GM13977 (cell line): ENCODE results near the gene RFX2.

Source experiments
- DNase-seq: peaks from one replicate; pipeline ENCODE4 v3.0.0; 2012; ENCODE audit warnings: low spot score
- in situ Hi-C: fragments of 300-500 bp; cut with MboI; formaldehyde crosslinking; loops from one replicate; pipeline ENCODE4 v1.12.0; 2022; ENCODE audit warnings: low sequenced_read_pairs, low pct_unique_long_range_greater_than_20kb, mixed read lengths, inconsistent platforms; ENCODE audit not compliant: unreplicated experiment
- TF ChIP-seq, protein P1 (sequence below): IDR thresholded peaks from 2 replicates; pipeline ENCODE4 v1.5.1; 2012; ENCODE audit warnings: mild to moderate bottlenecking, control low read depth; ENCODE audit not compliant: insufficient read depth; ENCODE audit errors: extremely low read depth, missing control alignments

Gene RFX2

DNA sequence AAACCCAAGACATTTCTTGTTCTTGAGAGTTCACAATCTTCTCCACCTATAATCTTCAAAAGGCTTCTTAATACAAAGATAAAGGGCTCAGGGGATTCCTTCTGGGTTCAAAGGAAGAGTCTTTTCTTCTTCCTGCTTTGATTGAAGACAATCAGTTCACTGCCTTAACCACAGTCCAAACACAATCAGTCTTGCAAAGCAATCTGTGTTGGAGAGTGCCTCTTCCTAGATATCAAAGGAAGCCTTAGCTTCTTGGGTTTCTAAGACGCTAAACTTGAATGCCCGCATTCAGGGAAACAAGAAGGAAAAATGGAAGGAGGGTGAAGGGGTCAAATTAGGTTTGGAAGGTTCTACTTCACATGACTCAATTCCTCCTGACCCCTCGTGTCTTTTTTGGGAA is 159.6 kb downstream of the RFX2 start:
- in situ Hi-C loops = no loop called here
- TF ChIP-seq, protein P1, sequence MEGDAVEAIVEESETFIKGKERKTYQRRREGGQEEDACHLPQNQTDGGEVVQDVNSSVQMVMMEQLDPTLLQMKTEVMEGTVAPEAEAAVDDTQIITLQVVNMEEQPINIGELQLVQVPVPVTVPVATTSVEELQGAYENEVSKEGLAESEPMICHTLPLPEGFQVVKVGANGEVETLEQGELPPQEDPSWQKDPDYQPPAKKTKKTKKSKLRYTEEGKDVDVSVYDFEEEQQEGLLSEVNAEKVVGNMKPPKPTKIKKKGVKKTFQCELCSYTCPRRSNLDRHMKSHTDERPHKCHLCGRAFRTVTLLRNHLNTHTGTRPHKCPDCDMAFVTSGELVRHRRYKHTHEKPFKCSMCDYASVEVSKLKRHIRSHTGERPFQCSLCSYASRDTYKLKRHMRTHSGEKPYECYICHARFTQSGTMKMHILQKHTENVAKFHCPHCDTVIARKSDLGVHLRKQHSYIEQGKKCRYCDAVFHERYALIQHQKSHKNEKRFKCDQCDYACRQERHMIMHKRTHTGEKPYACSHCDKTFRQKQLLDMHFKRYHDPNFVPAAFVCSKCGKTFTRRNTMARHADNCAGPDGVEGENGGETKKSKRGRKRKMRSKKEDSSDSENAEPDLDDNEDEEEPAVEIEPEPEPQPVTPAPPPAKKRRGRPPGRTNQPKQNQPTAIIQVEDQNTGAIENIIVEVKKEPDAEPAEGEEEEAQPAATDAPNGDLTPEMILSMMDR = no peak
- no peak for DNase-seq

DNA sequence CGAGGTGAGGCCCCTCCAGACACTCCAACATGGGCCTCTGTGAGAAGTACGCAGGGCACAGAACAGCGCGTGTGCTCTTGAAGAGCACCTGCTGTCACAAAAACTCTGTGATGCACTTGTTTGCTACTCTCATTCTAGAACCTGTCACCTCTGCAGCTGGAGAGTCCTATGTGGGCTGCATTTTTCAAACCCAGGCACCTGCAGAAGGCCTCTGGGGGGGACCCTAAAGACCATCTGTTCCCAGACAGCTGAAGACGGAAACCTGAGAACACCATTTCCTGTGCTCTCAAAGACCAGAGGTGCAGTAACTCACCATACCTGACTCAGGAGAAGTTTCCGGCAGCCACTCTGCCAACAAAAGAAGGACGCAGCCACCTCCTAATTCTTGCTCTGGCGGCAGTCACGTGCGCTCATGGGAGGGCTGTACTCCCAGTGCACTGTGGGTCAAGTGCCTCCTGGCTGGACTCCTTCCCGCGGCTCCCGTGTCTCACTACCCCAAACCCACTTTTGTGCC is 160.5 kb downstream of the RFX2 start:
- in situ Hi-C loops = no loop called here
- TF ChIP-seq, protein P1 = no peak

DNA sequence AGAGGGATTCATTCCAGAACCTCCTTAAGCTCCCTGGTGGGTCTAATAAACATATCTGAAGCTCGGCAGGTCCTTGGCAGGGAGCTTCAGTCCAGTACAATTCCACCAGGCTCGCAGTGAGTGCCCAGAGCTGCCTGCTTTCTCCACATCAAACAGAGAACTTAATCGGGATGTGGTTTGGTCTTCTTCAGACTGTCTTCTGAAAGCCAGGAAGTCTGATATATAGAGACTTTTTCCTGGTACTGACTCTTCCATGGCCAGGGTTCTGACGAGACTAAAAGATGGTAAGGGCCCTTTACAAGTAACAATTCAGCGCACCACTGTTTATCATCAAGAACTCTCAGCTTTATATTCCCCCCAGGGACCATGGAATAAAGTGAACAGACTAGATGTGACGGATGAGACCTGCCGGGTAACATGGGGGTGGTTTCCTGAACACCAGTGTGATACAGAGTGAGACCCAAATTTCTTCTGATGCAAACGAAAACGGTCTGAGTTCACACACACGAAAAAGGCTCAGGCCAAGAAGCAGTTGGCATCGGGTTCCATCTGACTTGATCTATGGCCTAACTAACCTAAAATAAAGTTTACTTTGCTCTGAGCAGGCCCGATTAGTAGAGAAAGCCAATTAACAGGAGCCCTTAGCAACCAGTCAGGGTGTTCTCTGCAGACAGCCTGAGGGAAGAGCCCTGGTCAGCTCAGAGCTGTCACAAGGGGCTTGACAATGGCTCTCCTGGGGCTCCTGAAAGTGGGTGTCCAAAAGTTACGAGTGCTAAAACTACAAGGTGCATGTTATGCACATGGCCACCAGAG is 161.3 kb downstream of the RFX2 start:
- in situ Hi-C loops = no loop called here
- TF ChIP-seq, protein P1 = no peak
- DNase-seq = no peak

More for the DNA sequence above, 160.5 kb downstream of the RFX2 start:
- DNase-seq = no peak

DNA sequence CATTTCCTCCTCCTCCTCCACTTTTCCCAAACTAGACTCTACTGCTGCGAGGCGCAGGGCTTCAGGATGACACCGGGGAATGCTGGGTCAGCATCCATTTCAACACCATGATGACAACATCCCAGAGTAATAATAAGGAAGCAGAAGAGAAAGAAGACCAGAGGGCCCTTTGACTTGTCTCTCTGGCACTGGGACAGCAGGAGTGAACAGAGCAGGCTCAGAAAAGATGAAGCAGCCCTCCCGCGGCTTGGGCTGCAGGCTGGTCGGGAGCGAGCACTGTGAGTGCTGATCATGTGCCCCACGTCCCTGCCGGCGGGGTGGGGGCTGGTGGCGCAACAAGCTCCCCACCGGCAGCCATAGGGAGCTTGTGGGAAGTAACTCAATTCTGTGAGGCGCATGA is 162.9 kb downstream of the RFX2 start:
- DNase-seq = no peak
- in situ Hi-C loops = no loop called here
- TF ChIP-seq, protein P1 = no peak

DNA sequence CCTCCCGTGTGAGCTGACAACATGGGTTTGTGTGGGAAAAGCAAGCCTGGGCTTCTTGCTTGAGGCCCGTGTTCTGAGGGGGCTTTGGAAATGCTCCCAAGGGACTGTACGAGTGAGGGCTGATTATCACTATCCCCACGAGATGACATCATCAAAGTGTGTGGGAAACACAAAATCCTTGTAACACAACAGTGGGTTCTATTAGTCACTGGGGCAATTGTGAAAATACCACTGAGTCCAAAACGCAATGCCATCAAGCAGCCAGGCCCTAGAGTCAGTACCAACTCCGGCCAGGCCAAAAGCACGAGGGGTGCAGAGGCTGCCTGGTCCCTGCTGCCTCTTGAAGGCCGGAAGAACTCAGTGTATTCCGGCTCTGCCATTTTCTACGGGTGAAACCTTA is 166.7 kb downstream of the RFX2 start:
- TF ChIP-seq, protein P1 = no peak
- DNase-seq = no peak
- in situ Hi-C loops = no loop called here
